NCI-H446 treated with DMSO at 0.1 percent for 48 hours (cell line): ENCODE results near the gene PRDM7.
A peak's percentile ranks its signal among the peaks of the same experiment; 100 is the strongest.
"Not testable (repeated sequence)": the region's sequence is repeated elsewhere in the genome, so short reads cannot be mapped to it uniquely, and the experiment has no call there.

ENCODE experiments used
- DNase-seq: peaks from one replicate; lab custom pipeline; 2025; lab: John Stamatoyannopoulos, UW

PRDM7 gene

GRCh38 chr16:90077240-90077756 is at the start of gene PRDM7:
Gene PRDM7, minus strand, starts transcription at chr16:90077331. Its CDS starts 1,421 bp downstream, at chr16:90075910.
- DNase-seq, result peak; percentile 89

- not testable (repeated sequence) for DNase-seq
Observed at GRCh38 chr16:90121846-90122245, 44.7 kb upstream of the PRDM7 start.

- DNase-seq, result not testable (repeated sequence)
Observed at GRCh38 chr16:90107617-90108016, 30.5 kb upstream of the PRDM7 start.

- not testable (repeated sequence) for DNase-seq
Observed at GRCh38 chr16:90107060-90107459, 29.9 kb upstream of the PRDM7 start.

- not testable (repeated sequence) for DNase-seq
Observed at GRCh38 chr16:90106271-90106670, 29.1 kb upstream of the PRDM7 start.

- not testable (repeated sequence) for DNase-seq
Observed at GRCh38 chr16:90104725-90105124, 27.6 kb upstream of the PRDM7 start.

GRCh38 chr16:90102086-90102884 is 25.2 kb upstream of the PRDM7 start:
- not testable (repeated sequence) for DNase-seq

GRCh38 chr16:90101332-90101731 is 24.2 kb upstream of the PRDM7 start:
- not testable (repeated sequence) for DNase-seq

GRCh38 chr16:90100790-90101189 is 23.7 kb upstream of the PRDM7 start:
- DNase-seq, result not testable (repeated sequence)

GRCh38 chr16:90100229-90100628 is 23.1 kb upstream of the PRDM7 start:
- not testable (repeated sequence) for DNase-seq

- DNase-seq, result not testable (repeated sequence)
Observed at GRCh38 chr16:90098936-90099335, 21.8 kb upstream of the PRDM7 start.

GRCh38 chr16:90097010-90097684 is 20.0 kb upstream of the PRDM7 start:
- not testable (repeated sequence) for DNase-seq

GRCh38 chr16:90094791-90095190 is 17.7 kb upstream of the PRDM7 start:
- DNase-seq, result not testable (repeated sequence)

GRCh38 chr16:90094296-90094695 is 17.2 kb upstream of the PRDM7 start:
- DNase-seq, result not testable (repeated sequence)

- DNase-seq, result not testable (repeated sequence)
Observed at GRCh38 chr16:90093799-90094198, 16.7 kb upstream of the PRDM7 start.

GRCh38 chr16:90092781-90093180 is 15.7 kb upstream of the PRDM7 start:
- DNase-seq, result not testable (repeated sequence)

GRCh38 chr16:90084215-90084950 is 7.3 kb upstream of the PRDM7 start:
- DNase-seq, result no peak

- no peak for DNase-seq
Observed at GRCh38 chr16:90083139-90083538, 6.0 kb upstream of the PRDM7 start.

GRCh38 chr16:90081606-90081970 is 4.5 kb upstream of the PRDM7 start:
- no peak for DNase-seq

GRCh38 chr16:90078579-90078895 is 1.4 kb upstream of the PRDM7 start:
- no peak for DNase-seq

GRCh38 chr16:90077757-90078578 is 837 bp upstream of the PRDM7 start:
- no peak for DNase-seq
